HUES64 (cell line): ENCODE data around the gene SPON2.

Source experiments
- H3K27ac ChIP-seq: 2 replicates; pipeline ENCODE4 v1.7.0; 2013; ENCODE audit warnings: low read depth, low read length, inconsistent platforms
- H3K27me3 ChIP-seq: 2 replicates; pipeline ENCODE4 v1.6.1; 2013; ENCODE audit warnings: mild to moderate bottlenecking, low read length; ENCODE audit not compliant: insufficient read depth
- H3K36me3 ChIP-seq: 2 replicates; pipeline ENCODE4 v1.6.1; 2013; ENCODE audit warnings: mild to moderate bottlenecking, low read length; ENCODE audit not compliant: insufficient read depth
- H3K4me1 ChIP-seq: 2 replicates; pipeline ENCODE4 v1.6.1; 2013; ENCODE audit warnings: mild to moderate bottlenecking, low read length, moderate library complexity; ENCODE audit not compliant: insufficient read depth
- H3K4me3 ChIP-seq: 2 replicates; pipeline ENCODE4 v1.5.1; 2013; ENCODE audit warnings: mild to moderate bottlenecking, low read length, moderate library complexity
- H3K9ac ChIP-seq: 2 replicates; pipeline ENCODE4 v1.6.1; 2013; ENCODE audit warnings: mild to moderate bottlenecking, low read depth, low read length
- H3K9me3 ChIP-seq: 2 replicates; pipeline ENCODE4 v1.6.1; 2013; ENCODE audit warnings: low read depth, low read length; ENCODE audit not compliant: insufficient read depth
- WGBS: fragments of 150-250, 120-280 bp; methylation state at CpG from one replicate; pipeline ENCODE4 v1.1.7; 2013; ENCODE audit warnings: missing lambda C conversion rate; 5-methylcytosine and 5-hydroxymethylcytosine counted together

The SPON2 gene

GRCh38 chr4:1208266-1208961, 36.0 kb upstream of the SPON2 start:
- Histone ChIP-seq H3K27me3 (no peaks in the 10 kb centered on the region), H3K9ac (no peak overlapping the region), H3K27ac (no peak overlapping the region), H3K9me3 (no peaks in the 10 kb centered on the region), H3K36me3 (peaks cover 26% of the 10 kb centered on the region), H3K4me1 (no peaks in the 10 kb centered on the region), H3K4me3 (no peak overlapping the region)
- 95% methylated on average over 37 of the region's 37 CpGs for WGBS

- Histone ChIP-seq H3K9me3 (no peaks in the 10 kb centered on the region), H3K9ac (no peak overlapping the region), H3K36me3 (peaks cover 19% of the 10 kb centered on the region), H3K27me3 (no peaks in the 10 kb centered on the region), H3K27ac (no peak overlapping the region), H3K4me3 (no peak overlapping the region), H3K4me1 (no peaks in the 10 kb centered on the region)
- 95% methylated on average over 28 of the region's 31 CpGs for WGBS
Observed at GRCh38 chr4:1207603-1208265, 35.4 kb upstream of the SPON2 start.

- Histone ChIP-seq H3K4me1 (no peaks in the 10 kb centered on the region), H3K9me3 (no peaks in the 10 kb centered on the region), H3K27ac (no peak overlapping the region), H3K9ac (no peak overlapping the region), H3K4me3 (no peak overlapping the region), H3K36me3 (peaks cover 14% of the 10 kb centered on the region), H3K27me3 (no peaks in the 10 kb centered on the region)
- 93% methylated on average over 12 of the region's 12 CpGs for WGBS
Observed at GRCh38 chr4:1207157-1207470, 34.7 kb upstream of the SPON2 start.

- no peaks in the 10 kb centered on the region for H3K9me3 ChIP-seq
- no peak overlapping the region for H3K27ac ChIP-seq
- no peaks in the 10 kb centered on the region for H3K4me1 ChIP-seq
- H3K9ac ChIP-seq: no peak overlapping the region
- no peak overlapping the region for H3K4me3 ChIP-seq
- H3K27me3 ChIP-seq: no peaks in the 10 kb centered on the region
- H3K36me3 ChIP-seq: peaks cover 9% of the 10 kb centered on the region
- 93% methylated on average over 21 of the region's 21 CpGs for WGBS
Observed at GRCh38 chr4:1206299-1207156, 34.1 kb upstream of the SPON2 start.

- no peaks in the 10 kb centered on the region for H3K27me3 ChIP-seq
- H3K27ac ChIP-seq: no peak overlapping the region
- no peaks in the 10 kb centered on the region for H3K9me3 ChIP-seq
- H3K4me1 ChIP-seq: no peaks in the 10 kb centered on the region
- no peak overlapping the region for H3K4me3 ChIP-seq
- H3K36me3 ChIP-seq: peaks cover 1% of the 10 kb centered on the region
- 92% methylated on average over 17 of the region's 17 CpGs for whole genome bisulfite sequencing
- no peak overlapping the region for H3K9ac ChIP-seq
Observed at GRCh38 chr4:1205586-1206298, 33.4 kb upstream of the SPON2 start.

- Histone ChIP-seq H3K4me1 (no peaks in the 10 kb centered on the region), H3K9ac (no peak overlapping the region), H3K36me3 (no peaks in the 10 kb centered on the region), H3K27me3 (no peaks in the 10 kb centered on the region), H3K27ac (no peak overlapping the region), H3K4me3 (no peak overlapping the region), H3K9me3 (no peaks in the 10 kb centered on the region)
- WGBS: 91% methylated on average over 25 of the region's 25 CpGs
Observed at GRCh38 chr4:1204828-1205585, 32.6 kb upstream of the SPON2 start.

GRCh38 chr4:1204286-1204827, 32.0 kb upstream of the SPON2 start:
- Histone ChIP-seq H3K36me3 (no peaks in the 10 kb centered on the region), H3K27me3 (no peaks in the 10 kb centered on the region), H3K4me1 (no peaks in the 10 kb centered on the region), H3K4me3 (no peak overlapping the region), H3K9ac (no peak overlapping the region), H3K27ac (no peak overlapping the region), H3K9me3 (no peaks in the 10 kb centered on the region)
- WGBS: 96% methylated on average over 21 of the region's 21 CpGs

GRCh38 chr4:1203026-1203616, 30.7 kb upstream of the SPON2 start:
- Histone ChIP-seq H3K4me3 (no peak overlapping the region), H3K9me3 (no peaks in the 10 kb centered on the region), H3K9ac (no peak overlapping the region), H3K4me1 (no peaks in the 10 kb centered on the region), H3K27ac (no peak overlapping the region), H3K27me3 (no peaks in the 10 kb centered on the region), H3K36me3 (no peaks in the 10 kb centered on the region)
- 96% methylated on average over 13 of the region's 13 CpGs for WGBS

GRCh38 chr4:1202526-1203011, 30.2 kb upstream of the SPON2 start:
- Histone ChIP-seq H3K27ac (no peak overlapping the region), H3K9me3 (no peaks in the 10 kb centered on the region), H3K4me3 (no peak overlapping the region), H3K36me3 (no peaks in the 10 kb centered on the region), H3K9ac (no peak overlapping the region), H3K4me1 (no peaks in the 10 kb centered on the region), H3K27me3 (no peaks in the 10 kb centered on the region)
- WGBS: 91% methylated on average over 19 of the region's 19 CpGs
